SK-N-MC (cell line): ENCODE data around the gene FAM181A.
A peak's percentile ranks its signal among the peaks of the same experiment; 100 is the strongest.

Source experiments
- DNase-seq: peaks from one replicate; pipeline ENCODE4 v3.0.0-alpha.2; 2011; ENCODE audit warnings: low read depth, low spot score
- H3K27ac ChIP-seq: fragments of 200-600 bp; sonication (generic); 2 replicates; pipeline ENCODE4 v1.5.1; 2016; ENCODE audit warnings: mixed run types
- H3K36me3 ChIP-seq: fragments of 200-600 bp; sonication (generic); 2 replicates; pipeline ENCODE4 v1.6.1; 2017; ENCODE audit warnings: antibody characterized with exemption, low read length, mixed read lengths; ENCODE audit not compliant: insufficient read depth
- H3K4me3 ChIP-seq: fragments of 200-600 bp; sonication (generic); 2 replicates; pipeline ENCODE4 v1.5.1; 2016
- H3K9ac ChIP-seq: fragments of 200-600 bp; sonication (generic); 2 replicates; pipeline ENCODE4 v1.8.0; 2017; ENCODE audit warnings: mixed run types, mixed read lengths; ENCODE audit not compliant: insufficient read length
- H3K9me3 ChIP-seq: fragments of 200-600 bp; sonication (generic); 2 replicates; pipeline ENCODE4 v1.6.1; 2017; ENCODE audit warnings: low read depth, mild to moderate bottlenecking, antibody characterized with exemption, low read length, moderate library complexity, mixed read lengths
- EZH2 ChIP-seq: fragments of 200-600 bp; sonication (generic); IDR thresholded peaks from one replicate; pipeline ENCODE4 v1.6.1; 2017; ENCODE audit warnings: antibody characterized with exemption
- FOXP2 ChIP-seq: optimal IDR thresholded peaks from 2 replicates; pipeline ENCODE3; 2011; ENCODE audit warnings: mild to moderate bottlenecking, moderate library complexity; ENCODE audit not compliant: insufficient read depth; ENCODE audit errors: extremely low read length, control extremely low read depth
- POLR2AphosphoS5 ChIP-seq: IDR thresholded peaks from 2 replicates; pipeline ENCODE4 v1.6.1; 2012; ENCODE audit warnings: mild to moderate bottlenecking, low read depth, low read length, borderline replicate concordance

FAM181A gene

DNA sequence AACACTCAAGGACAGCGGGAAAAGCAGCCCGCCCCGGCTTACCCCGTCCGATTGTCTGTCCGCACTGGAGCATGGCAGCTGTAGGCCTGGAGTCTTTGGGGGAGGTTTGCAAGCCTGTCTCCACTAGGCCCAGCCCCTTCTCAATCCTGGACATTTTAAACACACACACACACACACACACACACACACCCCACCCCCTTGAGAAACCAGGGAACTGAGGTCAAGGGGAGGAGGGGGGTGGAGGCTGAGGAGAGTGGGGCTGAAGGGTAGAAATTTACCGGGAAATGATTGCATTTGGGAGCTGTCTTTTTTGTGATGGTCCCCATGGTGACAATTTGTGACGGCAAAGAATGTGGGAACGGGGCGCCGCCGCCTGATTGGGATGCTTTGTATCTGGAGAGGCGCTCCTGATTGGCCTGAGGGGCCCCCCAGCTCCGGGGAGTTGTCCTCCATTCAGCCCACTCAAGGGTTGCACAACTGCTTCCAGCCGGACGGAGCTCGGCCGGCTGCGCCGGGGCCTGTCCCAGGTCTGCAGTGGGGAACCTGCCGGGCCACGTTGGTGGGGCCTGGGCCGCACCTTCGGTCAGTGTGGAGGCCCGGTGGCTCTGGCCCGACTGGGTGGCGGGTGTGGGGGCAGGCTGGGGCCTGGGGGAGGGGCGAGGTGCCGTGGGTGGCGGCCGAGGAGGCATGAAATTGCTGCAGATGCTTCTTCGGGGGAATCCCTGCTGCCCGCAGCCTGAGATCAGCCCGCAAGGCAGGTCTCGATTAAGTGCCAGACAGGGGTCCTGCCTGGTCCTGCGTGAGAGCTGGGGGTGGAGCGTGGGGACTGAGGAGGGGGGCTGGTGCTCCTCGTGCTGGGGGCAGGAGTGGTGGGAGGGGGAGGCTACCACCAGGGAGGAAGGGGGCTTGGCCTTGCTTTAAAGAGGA lies at the start of gene FAM181A:
TSS of gene FAM181A (plus strand) at position 472 of the 927 bp plus-strand sequence. CDS start 942 bp downstream, outside the sequence.
- TF ChIP-seq EZH2 (no peak), FOXP2 (no peak), POLR2AphosphoS5 (no peak)

DNA sequence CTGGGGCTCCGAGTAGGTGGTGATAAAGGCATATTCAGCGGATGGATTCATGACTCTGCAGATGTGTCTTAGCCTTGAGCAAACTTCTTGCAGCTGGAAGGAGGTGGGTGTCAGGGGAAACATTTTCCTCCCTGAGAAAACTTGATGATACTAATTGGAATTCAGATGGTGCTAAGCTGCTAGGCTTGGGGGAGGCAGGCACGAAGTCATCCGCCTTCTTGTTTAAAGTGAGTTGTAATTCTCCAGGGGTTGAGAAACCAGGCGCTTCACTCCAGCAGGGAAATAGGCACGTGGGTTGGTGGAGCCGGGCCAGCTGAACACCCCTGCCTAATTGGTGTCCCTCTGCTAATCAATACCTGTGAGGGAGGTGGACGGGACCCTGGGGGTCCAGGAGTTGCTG lies 48.9 kb upstream of the FAM181A start:
- H3K9me3 ChIP-seq = peaks cover 9% of the 10 kb centered on the region; the same call in 1 of the 2 replicates
- H3K36me3 ChIP-seq = no peaks in the 10 kb centered on the region
- no peak overlapping the region for H3K9ac ChIP-seq
- no peak overlapping the region for H3K4me3 ChIP-seq
- H3K27ac ChIP-seq = no peak overlapping the region
- DNase-seq = no peak
- TF ChIP-seq POLR2AphosphoS5 (no peak), EZH2 (no peak), FOXP2 (no peak)

More for the DNA sequence above, at the start of gene FAM181A:
- H3K27ac ChIP-seq = no peak within 1 kb of the TSS
- H3K9me3 ChIP-seq = no peaks in the 10 kb centered on the region
- no peak for DNase-seq
- H3K4me3 ChIP-seq = no peak within 1 kb of the TSS
- no peak within 1 kb of the TSS for H3K9ac ChIP-seq
- no peaks in the 10 kb centered on the region for H3K36me3 ChIP-seq

DNA sequence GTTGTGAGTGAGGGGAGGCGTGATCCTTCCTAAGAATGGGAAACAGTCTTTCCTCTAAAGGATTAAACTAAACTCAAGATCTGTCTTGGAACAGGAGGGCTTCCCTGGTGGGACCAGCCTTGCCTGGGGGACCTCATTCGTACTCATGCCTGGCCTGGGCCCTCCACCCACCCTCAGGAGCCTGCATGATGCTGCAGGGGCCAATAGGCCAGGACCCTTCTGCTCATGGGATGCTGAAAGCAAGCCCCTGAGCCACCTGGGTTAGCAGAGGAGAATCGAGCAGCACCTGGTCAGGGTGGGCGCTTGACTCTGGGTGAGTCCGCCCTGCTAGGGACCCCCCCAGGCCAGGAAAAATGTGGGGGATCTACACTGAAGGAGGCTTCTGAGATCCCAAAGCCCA lies 48.3 kb upstream of the FAM181A start:
- Histone ChIP-seq H3K9me3 (peaks cover 9% of the 10 kb centered on the region; the same call in 1 of the 2 replicates), H3K4me3 (no peak overlapping the region), H3K9ac (no peak overlapping the region), H3K27ac (no peak overlapping the region), H3K36me3 (no peaks in the 10 kb centered on the region)
- no peak for DNase-seq
- TF ChIP-seq EZH2 (no peak), POLR2AphosphoS5 (no peak), FOXP2 (no peak)

DNA sequence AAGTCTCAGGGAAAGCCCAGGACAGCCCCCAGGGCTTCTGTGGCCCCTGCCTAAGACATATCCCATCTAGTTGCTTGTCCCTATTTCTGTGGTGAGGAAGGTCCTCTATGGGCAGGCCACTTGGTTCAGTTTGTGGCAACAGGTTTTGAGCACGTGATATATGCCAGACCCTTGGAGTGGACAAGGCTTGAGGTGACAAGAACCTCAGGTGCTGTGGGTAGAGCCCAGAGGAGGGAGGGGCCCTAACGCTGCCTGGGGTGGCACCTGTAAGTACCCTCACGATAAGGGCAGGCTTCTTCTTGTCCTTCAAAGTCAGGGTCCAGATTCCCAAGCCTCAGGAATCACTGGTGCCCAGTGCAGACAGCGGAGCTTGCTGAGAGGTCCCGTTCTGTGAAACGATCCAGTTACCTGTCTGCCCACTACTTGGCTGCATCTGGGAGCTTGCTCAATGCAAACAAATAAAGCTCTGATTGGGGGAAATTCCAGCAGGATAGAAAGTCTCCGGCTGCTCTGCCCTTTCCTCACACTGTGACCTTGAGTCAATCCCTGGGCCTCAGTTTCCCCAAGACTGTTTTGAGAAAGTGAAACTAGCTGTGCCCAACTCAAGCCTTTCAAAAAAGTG lies 47.7 kb upstream of the FAM181A start:
- H3K36me3 ChIP-seq = no peaks in the 10 kb centered on the region
- peak overlapping the region; percentile 74 for H3K4me3 ChIP-seq
- DNase-seq = no peak
- no peak overlapping the region for H3K27ac ChIP-seq
- TF ChIP-seq EZH2 = no peak
- no peak for TF ChIP-seq POLR2AphosphoS5
- TF ChIP-seq FOXP2 = no peak
- peak overlapping the region; percentile 60 for H3K9ac ChIP-seq
- H3K9me3 ChIP-seq = peaks cover 9% of the 10 kb centered on the region; the same call in 1 of the 2 replicates

DNA sequence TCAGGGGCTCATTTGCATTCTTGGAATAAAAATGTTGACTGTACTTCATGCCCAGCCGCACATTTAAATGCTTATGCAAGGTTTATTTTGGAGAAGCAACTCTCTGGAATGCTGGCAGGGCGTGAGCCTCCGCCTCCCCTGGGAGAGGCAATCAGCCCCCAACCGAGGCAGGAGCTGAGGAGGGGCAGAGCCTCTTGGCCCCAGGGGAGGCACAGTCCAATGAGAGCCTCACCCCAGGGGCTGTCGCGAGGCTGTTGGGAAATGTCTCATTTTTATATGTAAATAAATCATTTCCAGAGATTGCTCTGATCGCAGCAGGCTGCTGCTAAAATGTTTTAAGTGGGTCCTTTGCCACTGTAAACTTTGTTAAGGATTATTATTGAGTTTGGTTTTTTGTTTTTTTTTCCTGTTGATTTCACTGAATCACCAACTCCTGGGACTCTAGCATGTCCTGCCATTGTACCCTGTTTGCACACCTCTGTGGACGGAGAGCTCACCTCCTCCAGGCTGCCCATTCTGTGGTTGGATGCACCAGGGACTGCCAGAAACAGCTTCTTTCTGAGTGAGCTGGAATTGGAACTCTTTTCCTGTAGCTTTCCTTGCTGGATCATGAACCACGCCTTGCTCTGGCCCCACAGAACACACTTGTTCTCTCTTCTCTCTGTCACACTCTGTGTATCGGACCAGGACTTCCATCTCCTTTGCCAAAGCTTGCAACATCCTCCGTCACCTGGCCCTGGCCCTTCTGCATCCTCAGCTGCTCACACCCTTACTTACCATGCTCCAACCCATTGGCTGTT lies 46.9 kb upstream of the FAM181A start:
- Histone ChIP-seq H3K9me3 (peaks cover 9% of the 10 kb centered on the region), H3K36me3 (no peaks in the 10 kb centered on the region), H3K27ac (no peak overlapping the region), H3K9ac (no peak overlapping the region), H3K4me3 (peak overlapping the region; percentile 74)
- TF ChIP-seq EZH2 (no peak), POLR2AphosphoS5 (peak; percentile 59; the same call in 1 of the 2 replicates), FOXP2 (peak; percentile 96)
- peak; percentile 85 for DNase-seq

DNA sequence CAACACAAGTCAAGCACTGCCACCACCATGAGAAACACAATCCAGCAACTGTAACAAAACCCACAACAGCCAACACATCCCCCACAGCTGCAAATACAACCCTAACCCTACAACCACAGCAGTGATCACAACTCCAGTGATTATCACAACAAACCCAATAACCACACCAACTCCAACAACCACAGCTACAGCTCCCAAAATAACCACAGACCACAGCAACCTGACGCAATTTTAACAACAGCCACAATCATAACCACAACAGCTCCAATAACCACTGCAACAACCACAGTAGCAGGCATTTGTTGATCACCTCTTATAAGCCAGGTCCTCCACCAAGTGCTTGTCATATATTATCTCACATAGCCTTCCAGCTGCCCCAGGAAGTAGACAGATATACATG lies 42.2 kb upstream of the FAM181A start:
- Histone ChIP-seq H3K36me3 (no peaks in the 10 kb centered on the region), H3K9me3 (peaks cover 9% of the 10 kb centered on the region), H3K27ac (no peak overlapping the region), H3K9ac (no peak overlapping the region), H3K4me3 (no peak overlapping the region)
- DNase-seq = no peak
- TF ChIP-seq FOXP2 (no peak), POLR2AphosphoS5 (no peak), EZH2 (no peak)

DNA sequence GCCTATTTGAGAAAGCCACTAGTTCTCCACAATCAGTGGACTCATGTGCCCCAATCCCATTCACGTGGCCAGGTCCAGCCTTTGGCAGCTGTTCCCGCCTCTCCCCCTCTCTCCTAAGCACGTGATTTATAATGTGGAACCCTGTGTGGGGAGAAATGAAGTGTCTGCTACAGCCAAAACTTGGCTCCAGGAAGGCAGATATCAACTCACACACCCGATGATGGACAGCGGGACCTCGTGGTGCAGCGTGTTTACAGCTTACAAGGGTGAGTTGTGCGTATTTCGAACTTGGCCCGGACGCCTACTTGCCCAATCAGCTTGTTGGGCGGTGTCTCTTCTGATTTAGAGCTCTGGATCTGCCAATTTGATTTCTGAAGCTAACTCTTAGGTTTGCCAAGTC lies 38.1 kb upstream of the FAM181A start:
- no peaks in the 10 kb centered on the region; the same call in 1 of the 2 replicates for H3K9me3 ChIP-seq
- no peak for DNase-seq
- H3K9ac ChIP-seq = no peak overlapping the region
- no peak overlapping the region for H3K27ac ChIP-seq
- H3K36me3 ChIP-seq = no peaks in the 10 kb centered on the region
- H3K4me3 ChIP-seq = no peak overlapping the region
- TF ChIP-seq FOXP2 (no peak), EZH2 (no peak), POLR2AphosphoS5 (no peak)

DNA sequence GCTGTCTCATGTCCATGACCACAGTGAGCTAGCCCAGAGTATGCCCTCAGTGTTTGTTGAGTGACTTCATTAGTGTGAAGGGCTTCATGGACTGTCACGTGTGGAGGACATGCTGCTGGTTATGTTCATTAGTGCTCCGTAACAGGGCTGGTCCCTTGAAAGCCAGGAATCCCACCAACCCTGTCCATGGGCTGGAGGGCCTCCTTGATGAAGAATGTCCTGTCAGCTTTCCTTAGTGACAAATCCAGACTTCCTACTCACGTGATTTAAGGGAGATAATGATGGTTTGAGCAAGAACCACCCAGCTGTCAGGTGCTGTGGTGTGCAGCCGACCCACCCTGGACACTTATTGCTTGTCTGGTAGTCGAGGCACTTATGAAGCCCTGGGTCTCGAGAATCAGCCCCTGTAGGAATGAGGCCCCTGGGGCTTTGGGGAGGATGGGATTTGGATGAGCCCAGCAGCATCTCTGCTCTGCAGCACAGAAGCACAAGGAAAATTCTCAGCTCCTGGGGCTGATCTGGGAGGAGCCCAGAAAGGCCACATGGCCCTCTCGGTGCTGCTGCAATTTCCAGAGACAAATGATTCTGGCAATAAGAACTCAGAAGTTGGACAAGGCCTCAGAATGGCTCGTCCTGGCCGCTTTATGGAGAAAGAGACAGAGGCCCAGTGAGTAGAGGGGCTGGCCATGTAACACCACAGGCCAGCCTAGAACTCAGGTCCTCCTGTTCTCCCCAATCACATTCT lies 37.2 kb upstream of the FAM181A start:
- Histone ChIP-seq H3K27ac (no peak overlapping the region), H3K9me3 (no peaks in the 10 kb centered on the region; the same call in 1 of the 2 replicates), H3K36me3 (no peaks in the 10 kb centered on the region), H3K4me3 (no peak overlapping the region), H3K9ac (no peak overlapping the region)
- no peak for DNase-seq
- no peak for TF ChIP-seq FOXP2
- TF ChIP-seq EZH2 = no peak
- no peak for TF ChIP-seq POLR2AphosphoS5
